ENCODE measurements around the gene GPC6. TPM values are rescaled to one million over a fixed set of nuclear protein-coding genes. Genes with fewer than 3 reads are reported as not detected.

GPC6 gene
- polyA plus RNA-seq, 1 of the 3 experiments (the other 2 are of a cell fraction), result 6.7 TPM

DNA sequence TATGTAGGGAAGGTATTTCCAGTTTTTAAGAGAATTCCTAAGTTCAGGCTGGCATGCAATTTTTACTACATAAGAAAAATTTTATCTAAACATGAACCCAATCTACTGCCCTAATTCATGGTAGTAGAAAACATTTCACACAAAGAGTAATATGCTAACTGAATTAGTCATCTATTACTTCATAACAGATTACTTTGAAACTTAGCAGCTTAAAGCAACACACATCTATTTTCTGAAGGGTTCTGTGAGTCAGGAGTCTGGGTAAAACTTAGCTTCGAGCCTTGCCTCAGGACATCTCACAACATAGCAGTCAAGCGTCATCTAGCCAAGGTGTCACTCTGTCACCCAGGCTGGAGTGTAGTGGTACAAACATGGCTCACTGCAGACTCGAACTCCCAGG is 715.4 kb downstream of the GPC6 start:
- Histone ChIP-seq H3K27ac (ENCODE audit: low read depth in 2 of 2, low read length in 1 of 2) (no peak overlapping the region), H3K4me3 (ENCODE audit: low read depth in 2 of 2, low read length in 1 of 2) (no peak overlapping the region), H3K79me2 (ENCODE audit: insufficient read depth) (no peaks in the 10 kb centered on the region), H3K27me3 (ENCODE audit: insufficient read depth) (no peaks in the 10 kb centered on the region), H3K4me2 (no peak overlapping the region), H4K20me1 (ENCODE audit: insufficient read depth) (no peaks in the 10 kb centered on the region), H3K9me3 (no peaks in the 10 kb centered on the region), H2AFZ (ENCODE audit: low read depth) (no peak overlapping the region), H3K9me2 (no peaks in the 10 kb centered on the region), H3F3A (replicated peaks; ENCODE audit: insufficient read depth) (no peaks in the 10 kb centered on the region), H3K9ac (no peak overlapping the region), H3K4me1 (ENCODE audit: control insufficient read depth in 1 of 2, insufficient read depth in 2 of 2, low read depth in 1 of 2, low read length in 1 of 2) (no peaks in the 10 kb centered on the region), H3K36me3 (replicated peaks in 1 of 2; ENCODE audit: control insufficient read depth in 1 of 2, insufficient read depth in 2 of 2, low read length in 1 of 2) (no peaks in the 10 kb centered on the region)
- TF ChIP-seq MEF2A (IDR thresholded peaks at IDR 0.05; ENCODE audit: borderline replicate concordance, low read depth) (no peak), EZH2phosphoT487 (IDR thresholded peaks at IDR 0.05; ENCODE audit: borderline replicate concordance, low read depth) (no peak), TCF12 (IDR thresholded peaks at IDR 0.05) (no peak), RCOR1 (IDR thresholded peaks at IDR 0.05; ENCODE audit: low read length) (no peak), RAD21 (IDR thresholded peaks at IDR 0.05; ENCODE audit: low read length) (no peak), JUND (IDR thresholded peaks at IDR 0.05) (no peak), SMC3 (IDR thresholded peaks at IDR 0.05; ENCODE audit: low read depth, low read length) (no peak), CHD2 (IDR thresholded peaks at IDR 0.05; ENCODE audit: low read length, partially characterized antibody) (no peak)
- TF ChIP-seq, protein P1, sequence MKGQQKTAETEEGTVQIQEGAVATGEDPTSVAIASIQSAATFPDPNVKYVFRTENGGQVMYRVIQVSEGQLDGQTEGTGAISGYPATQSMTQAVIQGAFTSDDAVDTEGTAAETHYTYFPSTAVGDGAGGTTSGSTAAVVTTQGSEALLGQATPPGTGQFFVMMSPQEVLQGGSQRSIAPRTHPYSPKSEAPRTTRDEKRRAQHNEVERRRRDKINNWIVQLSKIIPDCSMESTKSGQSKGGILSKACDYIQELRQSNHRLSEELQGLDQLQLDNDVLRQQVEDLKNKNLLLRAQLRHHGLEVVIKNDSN (IDR thresholded peaks at IDR 0.05; ENCODE audit: borderline replicate concordance, low read depth), result no peak
- TF ChIP-seq, protein P2, sequence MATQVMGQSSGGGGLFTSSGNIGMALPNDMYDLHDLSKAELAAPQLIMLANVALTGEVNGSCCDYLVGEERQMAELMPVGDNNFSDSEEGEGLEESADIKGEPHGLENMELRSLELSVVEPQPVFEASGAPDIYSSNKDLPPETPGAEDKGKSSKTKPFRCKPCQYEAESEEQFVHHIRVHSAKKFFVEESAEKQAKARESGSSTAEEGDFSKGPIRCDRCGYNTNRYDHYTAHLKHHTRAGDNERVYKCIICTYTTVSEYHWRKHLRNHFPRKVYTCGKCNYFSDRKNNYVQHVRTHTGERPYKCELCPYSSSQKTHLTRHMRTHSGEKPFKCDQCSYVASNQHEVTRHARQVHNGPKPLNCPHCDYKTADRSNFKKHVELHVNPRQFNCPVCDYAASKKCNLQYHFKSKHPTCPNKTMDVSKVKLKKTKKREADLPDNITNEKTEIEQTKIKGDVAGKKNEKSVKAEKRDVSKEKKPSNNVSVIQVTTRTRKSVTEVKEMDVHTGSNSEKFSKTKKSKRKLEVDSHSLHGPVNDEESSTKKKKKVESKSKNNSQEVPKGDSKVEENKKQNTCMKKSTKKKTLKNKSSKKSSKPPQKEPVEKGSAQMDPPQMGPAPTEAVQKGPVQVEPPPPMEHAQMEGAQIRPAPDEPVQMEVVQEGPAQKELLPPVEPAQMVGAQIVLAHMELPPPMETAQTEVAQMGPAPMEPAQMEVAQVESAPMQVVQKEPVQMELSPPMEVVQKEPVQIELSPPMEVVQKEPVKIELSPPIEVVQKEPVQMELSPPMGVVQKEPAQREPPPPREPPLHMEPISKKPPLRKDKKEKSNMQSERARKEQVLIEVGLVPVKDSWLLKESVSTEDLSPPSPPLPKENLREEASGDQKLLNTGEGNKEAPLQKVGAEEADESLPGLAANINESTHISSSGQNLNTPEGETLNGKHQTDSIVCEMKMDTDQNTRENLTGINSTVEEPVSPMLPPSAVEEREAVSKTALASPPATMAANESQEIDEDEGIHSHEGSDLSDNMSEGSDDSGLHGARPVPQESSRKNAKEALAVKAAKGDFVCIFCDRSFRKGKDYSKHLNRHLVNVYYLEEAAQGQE (IDR thresholded peaks at IDR 0.05; ENCODE audit: low read depth, low read length), result no peak
- 61% methylated on average over 2 of the region's 3 CpGs for WGBS (ENCODE audit: low lambda C conversion rate)
- DNase-seq, result no peak
- CTCF ChIA-PET, result no interaction called here
- POLR2A ChIA-PET, result no interaction called here

DNA sequence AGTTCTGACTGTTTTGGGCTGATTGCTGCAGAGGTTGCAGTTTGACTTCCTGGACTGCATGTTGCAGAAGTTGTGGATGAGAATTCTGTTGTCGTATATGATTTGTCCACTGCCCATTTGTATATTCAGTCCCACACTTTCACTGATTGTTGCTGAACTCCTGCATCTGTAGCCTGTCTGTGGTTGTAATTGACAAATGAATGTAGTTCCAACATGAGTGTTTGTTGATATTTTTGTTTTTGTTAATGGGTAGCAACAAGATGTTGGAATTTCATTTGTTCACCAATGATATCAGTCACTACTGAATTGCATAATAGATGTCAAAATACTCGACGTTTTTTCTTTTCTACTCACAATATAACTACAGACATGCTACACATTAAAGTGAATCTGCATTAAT is 719.0 kb downstream of the GPC6 start:
- Histone ChIP-seq H3K4me1 (ENCODE audit: control insufficient read depth in 1 of 2, insufficient read depth in 2 of 2, low read depth in 1 of 2, low read length in 1 of 2) (peaks cover 0 to 4% of the 10 kb centered on the region in 2 experiments; a peak in 2 of 4 replicates), H2AFZ (ENCODE audit: low read depth) (no peak overlapping the region), H3K4me3 (ENCODE audit: low read depth in 2 of 2, low read length in 1 of 2) (no peak overlapping the region), H3K9ac (no peak overlapping the region), H3F3A (replicated peaks; ENCODE audit: insufficient read depth) (no peaks in the 10 kb centered on the region), H3K27me3 (ENCODE audit: insufficient read depth) (no peaks in the 10 kb centered on the region), H3K9me2 (no peaks in the 10 kb centered on the region), H3K4me2 (no peak overlapping the region), H4K20me1 (ENCODE audit: insufficient read depth) (no peaks in the 10 kb centered on the region), H3K36me3 (replicated peaks in 1 of 2; ENCODE audit: control insufficient read depth in 1 of 2, insufficient read depth in 2 of 2, low read length in 1 of 2) (no peaks in the 10 kb centered on the region), H3K79me2 (ENCODE audit: insufficient read depth) (no peaks in the 10 kb centered on the region), H3K9me3 (no peaks in the 10 kb centered on the region), H3K27ac (ENCODE audit: low read depth in 2 of 2, low read length in 1 of 2) (no peak overlapping the region)
- no peak for DNase-seq
- POLR2A ChIA-PET, result no interaction called here
- CTCF ChIA-PET, result no interaction called here
- TF ChIP-seq SIN3A (IDR thresholded peaks at IDR 0.05; ENCODE audit: borderline replicate concordance, low read depth, low read length) (no peak), RFX5 (IDR thresholded peaks at IDR 0.05; ENCODE audit: low read length) (no peak), NFIC (IDR thresholded peaks at IDR 0.05; ENCODE audit: borderline replicate concordance) (no peak), RXRA (IDR thresholded peaks at IDR 0.05; ENCODE audit: borderline replicate concordance, low read depth) (no peak)
- TF ChIP-seq, protein P3, sequence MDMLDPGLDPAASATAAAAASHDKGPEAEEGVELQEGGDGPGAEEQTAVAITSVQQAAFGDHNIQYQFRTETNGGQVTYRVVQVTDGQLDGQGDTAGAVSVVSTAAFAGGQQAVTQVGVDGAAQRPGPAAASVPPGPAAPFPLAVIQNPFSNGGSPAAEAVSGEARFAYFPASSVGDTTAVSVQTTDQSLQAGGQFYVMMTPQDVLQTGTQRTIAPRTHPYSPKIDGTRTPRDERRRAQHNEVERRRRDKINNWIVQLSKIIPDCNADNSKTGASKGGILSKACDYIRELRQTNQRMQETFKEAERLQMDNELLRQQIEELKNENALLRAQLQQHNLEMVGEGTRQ (IDR thresholded peaks at IDR 0.05; ENCODE audit: borderline replicate concordance, low read depth, low read length), result no peak
- 89% methylated on average over 3 of the region's 3 CpGs for WGBS (ENCODE audit: low lambda C conversion rate)
